Naive thymus-derived CD8-positive, alpha-beta T cell (primary cell): Measurements from ENCODE around the gene MFAP4. TPM values are rescaled to one million over a fixed set of nuclear protein-coding genes. Genes with fewer than 3 reads are reported as not detected.

Experiments
- ATAC-seq, 2 donors: fragments of 150-1000 bp; cut with Tn5 transposase in 1 of 2; sonication (Bioruptor Pico), chemical (Tn5 transposase) in 1 of 2; 1 replicate in 1 of 2; 2 replicates in 1 of 2; pipeline ENCODE4 v1.10.0; 2021; ENCODE audit warnings: mild to moderate bottlenecking in 2 of 2, moderate library complexity in 2 of 2
- POLR2A ChIA-PET: fragments of 350-600 bp; sonication (Branson Sonifier 250); formaldehyde crosslinking; loops from one replicate; lab custom pipeline; 2021; ENCODE audit warnings: antibody characterized with exemption; lab: Charles Lee
- DNase-seq, 10 donors: peaks; one replicate each; pipeline versions ENCODE4 v3.0.0 to v3.0.0-alpha.2; 2020 to 2022
- H3K27ac Mint-ChIP-seq, 10 donors: one replicate each; pipeline ENCODE4 v1.8.0; 2020 to 2022; ENCODE audit warnings: mild to moderate bottlenecking in 10 of 10, mixed read lengths in 10 of 10, moderate library complexity in 4 of 10, inconsistent platforms in 1 of 10
- H3K27me3 Mint-ChIP-seq, 5 donors: one replicate each; pipeline ENCODE4 v1.8.0; 2021 to 2022; ENCODE audit warnings: mixed read lengths in 5 of 5
- H3K36me3 Mint-ChIP-seq, 3 donors: one replicate each; pipeline ENCODE4 v1.8.0; 2020 to 2022; ENCODE audit warnings: mixed read lengths in 3 of 3, mild to moderate bottlenecking in 2 of 3, inconsistent platforms in 1 of 3
- H3K4me1 Mint-ChIP-seq, 4 donors: one replicate each; pipeline ENCODE4 v1.8.0; 2021 to 2022; ENCODE audit warnings: mixed read lengths in 4 of 4
- H3K4me3 Mint-ChIP-seq, 10 donors: one replicate each; pipeline ENCODE4 v1.8.0; 2020 to 2022; ENCODE audit warnings: mild to moderate bottlenecking in 10 of 10, mixed read lengths in 10 of 10, moderate library complexity in 6 of 10, inconsistent platforms in 1 of 10
- H3K9me3 Mint-ChIP-seq, 9 donors: one replicate each; pipeline ENCODE4 v1.8.0; 2020 to 2022; ENCODE audit warnings: mixed read lengths in 9 of 9, mild to moderate bottlenecking in 3 of 9, inconsistent platforms in 1 of 9, moderate library complexity in 1 of 9
- polyA plus RNA-seq, 3 donors: library from polyadenylated mRNA; unstranded; fragments of 300-500 nt; fragmentation: Illumina TruSeq; gene quantifications; one replicate each; pipeline ENCODE4 v1.2.3, GENCODE V29; 2021
- total RNA-seq, 8 experiments: library from RNA in 2 of 8; stranded (reverse) in 2 of 8; gene quantifications; one replicate each; pipeline ENCODE4 v1.2.3 and lab custom pipeline; 2021 to 2026

The MFAP4 gene
- total and polyA plus RNA-seq, 5 experiments from 2014 or later = not detected

DNA sequence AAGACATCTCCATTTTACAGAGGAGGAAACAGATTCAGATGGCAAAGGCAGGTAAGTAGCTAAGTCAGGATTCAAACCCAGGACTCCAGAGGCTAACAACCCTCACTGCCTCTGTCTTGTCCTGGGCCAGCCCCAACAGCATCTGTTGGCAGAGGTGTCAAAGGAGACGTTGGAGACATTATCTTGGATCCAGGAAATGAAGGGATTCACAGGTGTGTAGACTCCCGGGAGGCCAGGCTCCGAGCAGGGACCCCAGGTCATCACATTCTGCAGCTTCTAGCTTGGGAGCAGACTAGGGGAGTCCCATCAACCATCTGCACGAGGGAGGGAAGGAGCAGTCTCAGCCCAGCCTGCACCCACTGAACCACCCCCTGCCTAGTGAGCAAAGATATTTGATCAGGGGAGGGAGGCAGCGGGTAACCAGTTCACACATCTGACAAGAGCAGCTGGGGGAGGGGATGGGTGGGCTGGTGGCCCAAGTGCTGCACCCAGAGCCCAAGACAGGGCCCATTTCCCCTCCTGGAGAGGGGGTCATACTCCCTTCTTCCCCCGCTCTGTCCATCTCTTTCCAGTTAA, 23.4 kb downstream of the MFAP4 start:
- ATAC-seq (no peak), DNase-seq (no peak)
- H3K4me3 Mint-ChIP-seq = peak overlapping the region in 4 of 10 donors; percentile 22 to 93 (median 46)
- peaks cover 10 to 40% (median 14%) of the 10 kb centered on the region in 5 donors for H3K27me3 Mint-ChIP-seq
- peak overlapping the region in 2 of 10 donors; percentile 37 to 92 for H3K27ac Mint-ChIP-seq
- POLR2A ChIA-PET = interaction anchor here (0.6 to 2.7 kb wide), 5 partner anchors 14 to 401 kb away, joined by 3 to 42 read pairs (median 8); partner anchors contain the start of genes ALDH3A2 and MAPK7
- no peaks in the 10 kb centered on the region for H3K36me3 Mint-ChIP-seq
- peaks cover 3 to 17% (median 7%) of the 10 kb centered on the region in 4 donors for H3K4me1 Mint-ChIP-seq
- peaks cover 0 to 2% (median 0%) of the 10 kb centered on the region in 9 donors for H3K9me3 Mint-ChIP-seq

DNA sequence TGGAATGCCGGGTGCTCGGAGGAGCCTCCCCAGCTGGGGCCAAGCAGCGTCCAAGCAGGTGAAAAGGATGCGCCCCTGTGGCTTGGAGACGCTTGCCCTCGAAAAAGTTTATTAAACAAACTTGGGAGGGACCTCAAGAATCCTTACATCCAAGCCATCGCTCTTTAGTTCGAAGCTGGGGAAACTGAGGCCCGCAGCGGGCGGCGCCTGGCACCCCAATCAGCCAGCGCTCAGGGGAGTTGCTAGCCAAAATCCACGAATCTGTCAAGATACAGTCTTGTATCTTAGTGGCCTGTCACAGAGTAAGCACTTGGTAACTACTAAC, 23.9 kb downstream of the MFAP4 start:
- Mint-ChIP-seq H3K36me3 (no peaks in the 10 kb centered on the region), H3K9me3 (peaks cover 0 to 2% (median 0%) of the 10 kb centered on the region in 9 donors), H3K27me3 (peaks cover 10 to 45% (median 16%) of the 10 kb centered on the region in 5 donors), H3K4me3 (peak overlapping the region; percentile 81 to 97 (median 92)), H3K27ac (peak overlapping the region in 6 of 10 donors; percentile 15 to 92 (median 82)), H3K4me1 (peaks cover 3 to 17% (median 7%) of the 10 kb centered on the region in 4 donors)
- DNase-seq = no peak
- no peak for ATAC-seq
- POLR2A ChIA-PET = interaction anchor here (0.6 to 2.7 kb wide), 8 partner anchors 8 to 438 kb away, joined by 3 to 42 read pairs (median 6); partner anchors contain the start of genes ALDH3A2 and MAPK7

- Mint-ChIP-seq H3K9me3 (peaks cover 0 to 2% (median 0%) of the 10 kb centered on the region in 9 donors), H3K27ac (peak within 1 kb of the TSS; percentile 25 to 94 (median 88)), H3K36me3 (no peaks in the 10 kb centered on the region), H3K27me3 (peaks cover 10 to 46% (median 18%) of the 10 kb centered on the region in 5 donors), H3K4me1 (peaks cover 3 to 17% (median 7%) of the 10 kb centered on the region in 4 donors), H3K4me3 (peak within 1 kb of the TSS; percentile 81 to 97 (median 92))
- ATAC-seq (peak; percentile 85 to 88), DNase-seq (peak; percentile 89 to 99 (median 93))
- POLR2A ChIA-PET = interaction anchor here (0.6 to 2.7 kb wide), 8 partner anchors 8 to 437 kb away, joined by 3 to 42 read pairs (median 6); partner anchors contain the start of genes ALDH3A2 and MAPK7
These were observed 24.5 kb downstream of the MFAP4 start, which contains the start of gene B9D1 for GRCh38 chr17:19362277-19363113. Gene B9D1 (minus strand): TSS chr17:19362723. CDS start chr17:19362569, 154 bp downstream.

GRCh38 chr17:19361944-19362276, 25.1 kb downstream of the MFAP4 start:
- peaks cover 3 to 15% (median 7%) of the 10 kb centered on the region in 4 donors for H3K4me1 Mint-ChIP-seq
- H3K27me3 Mint-ChIP-seq = peaks cover 12 to 49% (median 23%) of the 10 kb centered on the region in 5 donors
- H3K4me3 Mint-ChIP-seq = peak overlapping the region; percentile 72 to 97 (median 84)
- H3K36me3 Mint-ChIP-seq = peaks cover 0 to 2% (median 0%) of the 10 kb centered on the region in 3 donors
- peak overlapping the region in 7 of 10 donors; percentile 50 to 91 (median 82) for H3K27ac Mint-ChIP-seq
- DNase-seq (no peak), ATAC-seq (no peak)
- H3K9me3 Mint-ChIP-seq = peaks cover 0 to 2% (median 0%) of the 10 kb centered on the region in 9 donors
- POLR2A ChIA-PET = interaction anchor here (2.7 kb wide), 1 partner anchor 16 kb away, joined by 42 read pairs; the partner anchor contains the start of gene MAPK7

GRCh38 chr17:19361326-19361725, 25.7 kb downstream of the MFAP4 start:
- DNase-seq (peak in 1 of 10 donors; percentile 45), ATAC-seq (no peak)
- peaks cover 15 to 55% (median 27%) of the 10 kb centered on the region in 5 donors for H3K27me3 Mint-ChIP-seq
- H3K27ac Mint-ChIP-seq = peak overlapping the region in 6 of 10 donors; percentile 31 to 84 (median 77)
- peaks cover 3 to 15% (median 7%) of the 10 kb centered on the region in 4 donors for H3K4me1 Mint-ChIP-seq
- H3K4me3 Mint-ChIP-seq = peak overlapping the region in 9 of 10 donors; percentile 23 to 82 (median 71)
- POLR2A ChIA-PET = interaction anchor here (2.7 kb wide), 1 partner anchor 16 kb away, joined by 42 read pairs; the partner anchor contains the start of gene MAPK7
- H3K9me3 Mint-ChIP-seq = peaks cover 0 to 2% (median 0%) of the 10 kb centered on the region in 9 donors
- peaks cover 0 to 2% (median 0%) of the 10 kb centered on the region in 3 donors for H3K36me3 Mint-ChIP-seq

GRCh38 chr17:19360772-19361171, 26.2 kb downstream of the MFAP4 start:
- DNase-seq = peak in 1 of 10 donors; percentile 15
- peaks cover 0 to 2% (median 0%) of the 10 kb centered on the region in 3 donors for H3K36me3 Mint-ChIP-seq
- H3K27me3 Mint-ChIP-seq = peaks cover 13 to 51% (median 27%) of the 10 kb centered on the region in 5 donors

GRCh38 chr17:19359856-19360255, 27.1 kb downstream of the MFAP4 start:
- peaks cover 13 to 51% (median 27%) of the 10 kb centered on the region in 5 donors for H3K27me3 Mint-ChIP-seq
- H3K9me3 Mint-ChIP-seq = peaks cover 0 to 2% (median 0%) of the 10 kb centered on the region in 9 donors
- POLR2A ChIA-PET = no interaction called here
- ATAC-seq (no peak), DNase-seq (peak in 1 of 10 donors; percentile 60)
- H3K4me1 Mint-ChIP-seq = peaks cover 3 to 15% (median 7%) of the 10 kb centered on the region in 4 donors
- no peak overlapping the region for H3K4me3 Mint-ChIP-seq
- no peak overlapping the region for H3K27ac Mint-ChIP-seq
- peaks cover 0 to 2% (median 0%) of the 10 kb centered on the region in 3 donors for H3K36me3 Mint-ChIP-seq

More at GRCh38 chr17:19360772-19361171, 26.2 kb downstream of the MFAP4 start:
- POLR2A ChIA-PET = no interaction called here
- peak overlapping the region in 4 of 10 donors; percentile 4 to 81 (median 45) for H3K4me3 Mint-ChIP-seq
- H3K27ac Mint-ChIP-seq = peak overlapping the region in 2 of 10 donors; percentile 59 to 79
- peaks cover 0 to 2% (median 0%) of the 10 kb centered on the region in 9 donors for H3K9me3 Mint-ChIP-seq
- ATAC-seq = no peak
- H3K4me1 Mint-ChIP-seq = peaks cover 3 to 15% (median 7%) of the 10 kb centered on the region in 4 donors

- H3K4me1 Mint-ChIP-seq = peaks cover 3 to 15% (median 7%) of the 10 kb centered on the region in 4 donors
- H3K9me3 Mint-ChIP-seq = peaks cover 0 to 2% (median 0%) of the 10 kb centered on the region in 9 donors
- H3K36me3 Mint-ChIP-seq = peaks cover 0 to 2% (median 0%) of the 10 kb centered on the region in 3 donors
- peak in 1 of 10 donors; percentile 11 for DNase-seq
- POLR2A ChIA-PET = no interaction called here
- ATAC-seq = no peak
- no peak overlapping the region for H3K4me3 Mint-ChIP-seq
- H3K27ac Mint-ChIP-seq = peak overlapping the region in 1 of 10 donors; percentile 23
- H3K27me3 Mint-ChIP-seq = peaks cover 13 to 58% (median 30%) of the 10 kb centered on the region in 5 donors
These were observed 27.8 kb downstream of the MFAP4 start for GRCh38 chr17:19359151-19359550.

DNA sequence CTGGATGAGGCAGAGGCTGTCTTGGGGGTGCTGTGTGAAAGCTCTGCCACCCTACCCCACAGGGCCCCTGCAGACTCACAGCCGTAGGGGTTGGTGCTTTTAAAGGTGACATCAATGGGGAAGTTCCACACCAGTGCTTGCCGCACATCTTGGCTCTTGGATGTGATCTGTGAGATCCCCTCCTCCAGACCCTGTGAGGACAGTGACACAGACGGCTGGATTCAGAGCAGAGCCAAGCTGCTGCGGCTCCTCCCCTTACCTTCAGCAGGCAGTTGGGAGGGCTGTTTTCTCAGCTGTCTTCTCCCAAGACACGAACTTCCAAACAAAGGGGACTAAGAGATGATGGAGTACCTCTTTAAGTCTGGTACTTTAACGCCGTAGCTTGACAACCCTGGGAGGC, 29.2 kb downstream of the MFAP4 start:
- DNase-seq = peak in 1 of 10 donors; percentile 14
- Mint-ChIP-seq H3K27me3 (peaks cover 15 to 62% (median 34%) of the 10 kb centered on the region in 5 donors), H3K4me3 (no peak overlapping the region)

GRCh38 chr17:19357351-19357750, 29.6 kb downstream of the MFAP4 start:
- H3K4me3 Mint-ChIP-seq = peak overlapping the region in 1 of 10 donors; percentile 66
- peaks cover 15 to 62% (median 34%) of the 10 kb centered on the region in 5 donors for H3K27me3 Mint-ChIP-seq
- H3K9me3 Mint-ChIP-seq = no peaks in the 10 kb centered on the region
- peak in 1 of 10 donors; percentile 31 for DNase-seq
- peaks cover 0 to 7% (median 5%) of the 10 kb centered on the region in 4 donors for H3K4me1 Mint-ChIP-seq
- POLR2A ChIA-PET = interaction anchor here (1.0 kb wide), 1 partner anchor 16 kb away, joined by 3 read pairs; no protein-coding TSS in a partner anchor
- no peak for ATAC-seq
- H3K36me3 Mint-ChIP-seq = peaks cover 0 to 2% (median 0%) of the 10 kb centered on the region in 3 donors
- H3K27ac Mint-ChIP-seq = no peak overlapping the region

More for the DNA sequence above, 29.2 kb downstream of the MFAP4 start:
- H3K9me3 Mint-ChIP-seq = peaks cover 0 to 2% (median 0%) of the 10 kb centered on the region in 9 donors
- H3K36me3 Mint-ChIP-seq = peaks cover 0 to 2% (median 0%) of the 10 kb centered on the region in 3 donors
- POLR2A ChIA-PET = interaction anchor here (1.0 kb wide), 1 partner anchor 17 kb away, joined by 3 read pairs; no protein-coding TSS in a partner anchor
- H3K27ac Mint-ChIP-seq = no peak overlapping the region
- H3K4me1 Mint-ChIP-seq = peaks cover 2 to 8% (median 5%) of the 10 kb centered on the region in 4 donors
- ATAC-seq = no peak

DNA sequence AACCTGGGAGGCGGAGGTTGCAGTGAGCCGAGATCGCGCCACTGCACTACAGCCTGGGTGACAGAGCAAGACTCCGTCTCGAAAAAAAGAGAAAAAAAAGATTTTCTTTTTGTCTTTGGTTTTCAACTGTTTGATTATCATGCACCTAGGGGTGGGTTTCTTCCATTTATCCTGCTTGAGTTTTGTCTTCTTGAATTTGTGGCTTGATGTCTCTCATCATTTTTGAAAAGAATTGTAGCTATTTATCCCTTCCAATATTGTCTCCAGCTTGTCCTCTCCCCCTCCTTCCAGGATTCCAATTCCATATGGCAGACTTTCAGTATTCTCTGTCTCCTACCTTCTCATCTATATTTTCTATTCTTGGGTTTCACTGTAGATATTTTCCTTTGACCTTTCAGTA, 32.2 kb downstream of the MFAP4 start:
- H3K27me3 Mint-ChIP-seq = peaks cover 14 to 44% (median 28%) of the 10 kb centered on the region in 5 donors
- H3K27ac Mint-ChIP-seq = no peak overlapping the region
- no peaks in the 10 kb centered on the region for H3K9me3 Mint-ChIP-seq
- no peak for DNase-seq
- H3K4me3 Mint-ChIP-seq = no peak overlapping the region
- H3K36me3 Mint-ChIP-seq = peaks cover 0 to 2% (median 0%) of the 10 kb centered on the region in 3 donors
- POLR2A ChIA-PET = no interaction called here
- no peak for ATAC-seq
- no peaks in the 10 kb centered on the region for H3K4me1 Mint-ChIP-seq
